ENCODE data around the gene CGB8.
"Not testable (repeated sequence)": the region's sequence is repeated elsewhere in the genome, so short reads cannot be mapped to it uniquely, and the experiment has no call there.

Gene CGB8

GRCh38 chr19:49030323-49030722, 18.6 kb downstream of the CGB8 start:
- H3K4me3 ChIP-seq (ENCODE audit: control insufficient read depth in 1 of 7, extremely low read depth in 1 of 7, insufficient read depth in 4 of 7, low read depth in 2 of 7, low read length in 6 of 7); POLR2A ChIA-PET; H3K27ac ChIP-seq (ENCODE audit: insufficient read depth in 1 of 2, low read depth in 1 of 2, low read length in 2 of 2, poor library complexity in 1 of 2, severe bottlenecking in 2 of 2); DNase-seq; H3K4me1 ChIP-seq (ENCODE audit: control extremely low read depth in 1 of 4, control insufficient read depth in 4 of 4, insufficient read depth in 4 of 4, low read length in 3 of 4); H3K36me3 ChIP-seq (ENCODE audit: control insufficient read depth in 4 of 4, insufficient read depth in 4 of 4, low read length in 3 of 4); H3K9me3 ChIP-seq (ENCODE audit: control extremely low read depth in 1 of 5, control insufficient read depth in 4 of 5, insufficient read depth in 2 of 5, low read depth in 1 of 5, low read length in 4 of 5); CTCF ChIA-PET; H3K27me3 ChIP-seq (replicated peaks in 2 of 5; ENCODE audit: control insufficient read depth in 4 of 5, insufficient read depth in 5 of 5, low read length in 4 of 5): not testable (repeated sequence)
- 100% methylated on average over 1 of the region's 8 CpGs for WGBS (ENCODE audit: insufficient coverage)

GRCh38 chr19:49029749-49030148, 19.2 kb downstream of the CGB8 start:
- H3K4me3 ChIP-seq (ENCODE audit: control insufficient read depth in 1 of 7, extremely low read depth in 1 of 7, insufficient read depth in 4 of 7, low read depth in 2 of 7, low read length in 6 of 7); H3K36me3 ChIP-seq (ENCODE audit: control insufficient read depth in 4 of 4, insufficient read depth in 4 of 4, low read length in 3 of 4); DNase-seq; H3K9me3 ChIP-seq (ENCODE audit: control extremely low read depth in 1 of 5, control insufficient read depth in 4 of 5, insufficient read depth in 2 of 5, low read depth in 1 of 5, low read length in 4 of 5); H3K4me1 ChIP-seq (ENCODE audit: control extremely low read depth in 1 of 4, control insufficient read depth in 4 of 4, insufficient read depth in 4 of 4, low read length in 3 of 4); H3K27me3 ChIP-seq (replicated peaks in 2 of 5; ENCODE audit: control insufficient read depth in 4 of 5, insufficient read depth in 5 of 5, low read length in 4 of 5); H3K27ac ChIP-seq (ENCODE audit: insufficient read depth in 1 of 2, low read depth in 1 of 2, low read length in 2 of 2, poor library complexity in 1 of 2, severe bottlenecking in 2 of 2); POLR2A ChIA-PET; CTCF ChIA-PET: not testable (repeated sequence)
- WGBS (ENCODE audit: insufficient coverage): 91% methylated on average over 8 of the region's 14 CpGs

DNA sequence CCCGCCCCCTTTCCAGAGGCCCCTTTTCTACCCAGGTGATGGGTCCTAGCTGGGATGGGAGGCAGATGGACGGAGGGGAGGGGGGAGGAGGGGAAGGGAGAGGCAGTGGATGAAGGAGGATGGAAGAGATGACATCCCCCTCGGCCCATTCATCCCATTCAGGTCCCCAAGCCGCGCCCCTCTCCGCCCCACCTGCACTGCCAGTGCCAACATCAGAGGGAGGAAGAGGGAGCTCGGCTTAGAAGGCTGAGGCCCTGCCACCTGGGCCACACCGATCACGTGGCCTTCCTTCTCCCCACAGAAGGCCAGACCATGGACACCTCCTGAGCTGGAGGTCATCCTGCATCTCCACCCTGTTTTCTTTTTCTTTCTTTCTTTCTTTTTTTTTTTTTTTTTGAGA, 20.2 kb downstream of the CGB8 start:
- CTCF ChIA-PET; DNase-seq; H3K4me1 ChIP-seq (ENCODE audit: control extremely low read depth in 1 of 4, control insufficient read depth in 4 of 4, insufficient read depth in 4 of 4, low read length in 3 of 4); H3K27ac ChIP-seq (ENCODE audit: insufficient read depth in 1 of 2, low read depth in 1 of 2, low read length in 2 of 2, poor library complexity in 1 of 2, severe bottlenecking in 2 of 2); H3K4me3 ChIP-seq (ENCODE audit: control insufficient read depth in 1 of 7, extremely low read depth in 1 of 7, insufficient read depth in 4 of 7, low read depth in 2 of 7, low read length in 6 of 7); H3K27me3 ChIP-seq (replicated peaks in 2 of 5; ENCODE audit: control insufficient read depth in 4 of 5, insufficient read depth in 5 of 5, low read length in 4 of 5); POLR2A ChIA-PET; H3K9me3 ChIP-seq (ENCODE audit: control extremely low read depth in 1 of 5, control insufficient read depth in 4 of 5, insufficient read depth in 2 of 5, low read depth in 1 of 5, low read length in 4 of 5); H3K36me3 ChIP-seq (ENCODE audit: control insufficient read depth in 4 of 4, insufficient read depth in 4 of 4, low read length in 3 of 4): not testable (repeated sequence)
- WGBS (ENCODE audit: insufficient coverage): 94% methylated on average over 3 of the region's 9 CpGs

DNA sequence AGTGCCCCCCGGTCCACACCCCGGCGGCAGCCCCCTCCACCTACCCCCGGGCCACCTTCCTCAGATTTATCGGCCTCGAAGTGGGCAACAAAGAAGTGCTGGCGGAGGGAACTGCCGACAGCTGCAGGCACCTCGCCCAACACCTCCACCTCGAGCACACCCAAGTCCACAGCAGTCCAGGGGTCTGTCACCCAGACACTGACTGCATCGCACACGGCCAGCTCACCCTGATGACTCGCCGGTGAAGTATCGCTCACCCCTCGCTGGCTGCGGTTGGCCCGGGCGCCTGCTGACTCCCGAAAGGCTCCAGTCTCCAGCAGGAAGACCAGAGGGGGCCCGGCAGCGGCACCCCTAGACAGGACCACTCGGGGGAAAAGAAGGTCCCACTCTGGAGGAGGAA, 23.3 kb downstream of the CGB8 start:
- H3K4me1 ChIP-seq (ENCODE audit: control extremely low read depth in 1 of 4, control insufficient read depth in 4 of 4, insufficient read depth in 4 of 4, low read length in 3 of 4); POLR2A ChIA-PET; CTCF ChIA-PET; H3K27ac ChIP-seq (ENCODE audit: insufficient read depth in 1 of 2, low read depth in 1 of 2, low read length in 2 of 2, poor library complexity in 1 of 2, severe bottlenecking in 2 of 2); DNase-seq; H3K9me3 ChIP-seq (ENCODE audit: control extremely low read depth in 1 of 5, control insufficient read depth in 4 of 5, insufficient read depth in 2 of 5, low read depth in 1 of 5, low read length in 4 of 5); H3K36me3 ChIP-seq (ENCODE audit: control insufficient read depth in 4 of 4, insufficient read depth in 4 of 4, low read length in 3 of 4); H3K4me3 ChIP-seq (ENCODE audit: control insufficient read depth in 1 of 7, extremely low read depth in 1 of 7, insufficient read depth in 4 of 7, low read depth in 2 of 7, low read length in 6 of 7): not testable (repeated sequence)
- peaks cover 0 to 15% (median 4%) of the 10 kb centered on the region in 5 experiments for H3K27me3 ChIP-seq (replicated peaks in 2 of 5; ENCODE audit: control insufficient read depth in 4 of 5, insufficient read depth in 5 of 5, low read length in 4 of 5)
- WGBS (ENCODE audit: insufficient coverage): 99% methylated on average over 10 of the region's 23 CpGs

- POLR2A ChIA-PET; H3K27ac ChIP-seq (ENCODE audit: insufficient read depth in 1 of 2, low read depth in 1 of 2, low read length in 2 of 2, poor library complexity in 1 of 2, severe bottlenecking in 2 of 2); H3K4me1 ChIP-seq (ENCODE audit: control extremely low read depth in 1 of 4, control insufficient read depth in 4 of 4, insufficient read depth in 4 of 4, low read length in 3 of 4); H3K4me3 ChIP-seq (ENCODE audit: control insufficient read depth in 1 of 7, extremely low read depth in 1 of 7, insufficient read depth in 4 of 7, low read depth in 2 of 7, low read length in 6 of 7); H3K36me3 ChIP-seq (ENCODE audit: control insufficient read depth in 4 of 4, insufficient read depth in 4 of 4, low read length in 3 of 4); DNase-seq; H3K9me3 ChIP-seq (ENCODE audit: control extremely low read depth in 1 of 5, control insufficient read depth in 4 of 5, insufficient read depth in 2 of 5, low read depth in 1 of 5, low read length in 4 of 5); CTCF ChIA-PET: not testable (repeated sequence)
- H3K27me3 ChIP-seq (replicated peaks in 2 of 5; ENCODE audit: control insufficient read depth in 4 of 5, insufficient read depth in 5 of 5, low read length in 4 of 5): peaks cover 0 to 20% (median 4%) of the 10 kb centered on the region in 5 experiments
- no CpG with 5 or more reads among the region's 6 CpGs for WGBS (ENCODE audit: insufficient coverage)
These were observed 23.8 kb downstream of the CGB8 start for GRCh38 chr19:49025088-49025487.

DNA sequence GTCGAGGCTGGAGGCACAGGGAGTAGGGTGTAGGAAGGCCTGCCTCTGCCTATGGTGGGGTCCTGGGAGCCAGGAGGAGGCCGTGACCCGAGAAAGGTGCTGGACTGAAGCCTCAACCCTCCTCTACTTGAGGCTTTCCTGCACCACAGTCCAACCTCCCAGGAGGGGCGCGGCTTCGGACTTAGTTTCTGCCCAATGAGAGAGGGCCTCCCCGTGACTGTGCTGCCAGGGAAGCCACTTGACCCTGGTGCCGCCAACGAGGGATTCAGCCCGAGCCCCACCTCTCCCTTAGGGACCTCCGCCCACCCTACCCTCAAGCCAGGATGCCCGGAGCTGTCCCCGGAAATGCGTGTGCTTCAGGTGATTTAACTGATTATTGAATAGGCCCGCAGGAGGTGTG, 24.7 kb downstream of the CGB8 start, which contains the start of gene CGB3:
Gene CGB3, minus strand, starts transcription at position 101 of the 400 bp plus-strand sequence. CDS start 362 bp downstream, outside the sequence.
- H3K4me3 ChIP-seq (ENCODE audit: control insufficient read depth in 1 of 7, extremely low read depth in 1 of 7, insufficient read depth in 4 of 7, low read depth in 2 of 7, low read length in 6 of 7); POLR2A ChIA-PET; CTCF ChIA-PET; H3K36me3 ChIP-seq (ENCODE audit: control insufficient read depth in 4 of 4, insufficient read depth in 4 of 4, low read length in 3 of 4); DNase-seq; H3K9me3 ChIP-seq (ENCODE audit: control extremely low read depth in 1 of 5, control insufficient read depth in 4 of 5, insufficient read depth in 2 of 5, low read depth in 1 of 5, low read length in 4 of 5); H3K27ac ChIP-seq (ENCODE audit: insufficient read depth in 1 of 2, low read depth in 1 of 2, low read length in 2 of 2, poor library complexity in 1 of 2, severe bottlenecking in 2 of 2); H3K4me1 ChIP-seq (ENCODE audit: control extremely low read depth in 1 of 4, control insufficient read depth in 4 of 4, insufficient read depth in 4 of 4, low read length in 3 of 4): not testable (repeated sequence)
- 83% methylated on average over 7 of the region's 15 CpGs for WGBS (ENCODE audit: insufficient coverage)
- H3K27me3 ChIP-seq (replicated peaks in 2 of 5; ENCODE audit: control insufficient read depth in 4 of 5, insufficient read depth in 5 of 5, low read length in 4 of 5): peaks cover 0 to 29% (median 5%) of the 10 kb centered on the region in 5 experiments

DNA sequence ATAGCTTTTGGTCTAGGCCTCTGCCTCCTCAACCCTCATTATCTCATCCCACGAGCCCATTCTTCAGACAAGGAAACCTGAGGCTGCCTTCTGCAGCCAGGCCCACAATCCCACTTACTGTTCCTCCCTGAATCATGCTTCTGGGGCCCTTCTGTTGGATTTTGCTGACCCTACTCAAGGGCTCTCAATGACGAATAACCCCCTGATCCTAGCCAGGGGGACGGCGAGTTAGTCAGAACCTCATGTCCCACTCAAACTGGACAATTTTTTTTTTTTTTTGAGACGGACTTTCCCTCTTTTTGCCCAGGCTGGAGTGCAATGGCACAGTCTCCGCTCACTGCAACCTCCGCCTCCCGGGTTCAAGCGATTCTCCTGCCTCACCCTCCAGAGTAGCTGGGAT, 26.8 kb downstream of the CGB8 start:
- DNase-seq: no peak
- Histone ChIP-seq H3K4me1 (ENCODE audit: control extremely low read depth in 1 of 4, control insufficient read depth in 4 of 4, insufficient read depth in 4 of 4, low read length in 3 of 4) (peaks cover 0 to 24% (median 22%) of the 10 kb centered on the region in 4 experiments), H3K9me3 (ENCODE audit: control extremely low read depth in 1 of 5, control insufficient read depth in 4 of 5, insufficient read depth in 2 of 5, low read depth in 1 of 5, low read length in 4 of 5) (no peaks in the 10 kb centered on the region), H3K4me3 (ENCODE audit: control insufficient read depth in 1 of 7, extremely low read depth in 1 of 7, insufficient read depth in 4 of 7, low read depth in 2 of 7, low read length in 6 of 7) (no peak overlapping the region), H3K27me3 (replicated peaks in 2 of 5; ENCODE audit: control insufficient read depth in 4 of 5, insufficient read depth in 5 of 5, low read length in 4 of 5) (peaks cover 0 to 43% (median 9%) of the 10 kb centered on the region in 5 experiments), H3K36me3 (ENCODE audit: control insufficient read depth in 4 of 4, insufficient read depth in 4 of 4, low read length in 3 of 4) (no peaks in the 10 kb centered on the region), H3K27ac (ENCODE audit: insufficient read depth in 1 of 2, low read depth in 1 of 2, low read length in 2 of 2, poor library complexity in 1 of 2, severe bottlenecking in 2 of 2) (no peak overlapping the region)
- POLR2A ChIA-PET: no interaction called here
- CTCF ChIA-PET: no interaction called here
- WGBS (ENCODE audit: insufficient coverage): 82% methylated on average over 5 of the region's 9 CpGs

Data from common myeloid progenitor, CD34-positive (primary cell).